GM04503 (cell line): Measurements from ENCODE around the gene PIK3R5.
"Not testable (repeated sequence)": the region's sequence is repeated elsewhere in the genome, so short reads cannot be mapped to it uniquely, and the experiment has no call there.

ENCODE experiments used
- DNase-seq: peaks from one replicate; pipeline ENCODE4 v3.0.0-alpha.2; 2012; ENCODE audit warnings: low read depth

Gene PIK3R5

DNA sequence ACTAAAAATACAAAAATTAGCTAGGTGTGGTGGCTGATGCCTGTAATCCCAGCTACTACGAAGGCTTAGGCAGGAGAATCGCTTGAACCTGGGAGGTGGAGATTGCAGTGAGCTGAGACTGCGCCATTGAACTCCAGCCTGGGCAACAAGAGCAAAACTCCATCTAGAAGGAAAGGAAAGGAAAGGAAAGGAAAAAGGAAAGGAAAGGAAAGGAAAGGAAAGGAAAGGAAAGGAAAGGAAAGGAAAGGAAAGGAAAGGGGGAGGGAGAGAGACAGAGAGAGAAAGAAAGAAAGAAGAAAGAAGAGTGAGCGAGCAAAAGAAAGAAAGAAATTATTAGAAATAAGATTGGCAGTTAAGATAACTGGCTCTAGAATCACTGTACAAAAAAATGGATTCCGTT, 18.7 kb upstream of the PIK3R5 start:
- DNase-seq = not testable (repeated sequence)

DNA sequence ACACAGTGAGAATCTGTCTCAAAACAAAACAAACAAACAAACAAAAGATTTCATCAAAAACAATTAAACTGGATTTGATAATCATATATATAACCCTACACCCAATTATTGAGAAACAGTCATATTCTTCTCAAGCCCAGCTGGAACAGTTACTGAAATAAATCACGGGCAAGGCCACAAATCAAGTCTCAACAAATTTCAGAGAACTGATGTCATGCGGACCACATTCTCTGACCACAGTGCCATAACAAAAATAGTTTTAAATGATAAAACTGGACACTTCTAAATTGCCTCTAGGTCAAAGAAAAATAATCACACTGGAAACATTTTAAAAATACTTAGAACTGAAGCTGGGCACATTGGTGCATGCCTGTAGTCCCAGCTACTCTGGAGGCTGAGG, 15.9 kb upstream of the PIK3R5 start:
- DNase-seq = no peak

DNA sequence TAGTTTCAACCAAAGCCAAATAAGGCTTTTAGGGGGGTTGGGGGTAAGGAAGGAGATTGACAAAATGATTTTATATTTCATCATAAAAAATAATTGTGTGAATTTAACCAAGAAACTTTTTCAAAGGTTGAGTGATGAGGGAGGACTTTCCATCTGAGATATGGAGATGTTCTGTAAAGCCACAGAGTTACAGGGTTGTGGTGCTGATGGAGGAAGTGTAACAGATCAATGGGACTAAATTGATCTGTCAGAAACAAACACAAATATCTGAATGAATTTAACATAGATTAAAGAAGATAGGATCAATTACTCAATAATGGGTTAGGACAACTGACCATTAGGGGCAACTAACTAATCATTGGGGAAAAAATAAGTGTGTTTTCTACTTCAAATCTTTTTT, 14.2 kb upstream of the PIK3R5 start:
- DNase-seq = no peak

DNA sequence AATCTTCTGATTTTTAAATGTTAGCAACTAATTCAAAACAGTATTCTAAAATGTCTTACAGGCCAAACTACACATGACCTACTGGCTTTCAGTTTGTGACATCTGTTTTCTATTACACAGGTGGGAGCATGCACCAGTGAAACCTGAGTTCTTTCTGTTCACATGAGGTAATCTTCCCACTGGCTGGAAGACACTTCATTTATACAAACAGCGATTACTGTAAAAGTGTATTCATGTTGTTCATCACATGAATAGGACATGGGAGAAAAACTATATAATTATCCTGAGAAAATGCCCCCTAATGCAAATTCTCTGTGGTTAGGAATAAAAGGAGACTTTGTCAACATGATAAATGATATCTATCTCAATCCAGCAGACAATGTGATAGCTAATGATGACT, 11.1 kb upstream of the PIK3R5 start:
- no peak for DNase-seq

DNA sequence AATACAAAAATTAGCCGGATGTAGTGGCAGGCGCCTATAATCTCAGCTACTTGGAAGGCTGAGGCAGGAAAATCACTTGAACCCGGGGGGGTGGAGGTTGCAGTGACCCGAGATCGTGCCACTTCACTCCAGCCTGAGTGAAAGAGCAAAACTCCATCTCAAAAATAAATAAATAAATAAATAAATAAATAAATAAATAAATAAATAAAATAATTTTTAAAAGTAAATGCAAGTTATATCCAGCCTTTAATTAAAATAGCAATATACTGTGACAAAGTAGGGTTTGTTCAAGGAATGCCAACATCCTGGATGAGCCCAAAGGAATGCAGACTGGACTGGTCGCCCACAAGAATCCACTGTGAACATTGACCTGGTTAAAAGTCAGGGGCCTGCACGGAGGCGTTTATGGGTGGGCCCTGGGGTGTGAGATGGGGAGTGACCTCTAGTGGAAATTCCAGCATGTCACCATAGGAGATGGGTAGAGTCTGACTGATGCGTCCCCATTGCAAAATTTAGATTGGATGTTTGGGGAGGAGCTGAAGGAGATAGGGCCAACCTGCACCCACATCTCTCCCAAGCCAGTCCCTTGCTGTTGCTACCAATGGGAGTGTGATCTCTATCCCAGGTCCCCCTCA, 9.7 kb upstream of the PIK3R5 start:
- no peak for DNase-seq

DNA sequence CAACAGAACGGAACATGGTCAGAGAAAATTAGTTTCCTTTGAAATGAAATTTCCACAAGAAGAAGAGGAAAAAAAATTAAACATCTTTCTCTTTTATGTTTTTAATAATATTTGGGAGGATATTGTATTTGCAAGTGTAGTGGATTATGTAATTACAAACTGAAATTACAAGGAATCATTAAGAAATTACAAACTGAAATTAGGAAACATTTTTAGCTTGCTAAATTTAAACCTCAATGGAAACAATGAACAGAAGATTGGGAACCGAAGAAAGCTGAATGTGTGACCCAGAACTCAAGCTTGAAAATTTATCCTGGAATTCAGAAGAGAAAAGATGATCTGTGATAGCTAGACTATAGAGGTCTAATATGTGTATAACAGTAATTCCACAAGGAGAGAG, 4.4 kb upstream of the PIK3R5 start:
- no peak for DNase-seq

DNA sequence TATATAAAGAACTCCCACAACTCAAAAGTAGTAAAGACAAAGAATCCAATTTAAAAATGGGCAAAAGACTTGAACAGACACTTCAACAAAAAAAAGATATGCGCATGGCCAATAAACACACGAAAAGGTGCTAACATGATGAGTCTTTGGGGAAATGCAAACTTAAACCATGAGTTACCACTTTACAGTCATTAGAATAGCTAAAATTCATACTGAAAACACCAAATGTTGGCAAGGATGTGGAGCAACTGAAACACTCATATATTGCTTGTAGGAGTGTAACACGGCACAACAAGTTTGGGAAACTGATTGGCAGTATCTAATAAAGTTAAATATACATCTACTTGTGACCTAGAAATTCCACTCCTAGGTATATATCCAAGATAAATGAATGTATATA, 3.0 kb upstream of the PIK3R5 start:
- no peak for DNase-seq

DNA sequence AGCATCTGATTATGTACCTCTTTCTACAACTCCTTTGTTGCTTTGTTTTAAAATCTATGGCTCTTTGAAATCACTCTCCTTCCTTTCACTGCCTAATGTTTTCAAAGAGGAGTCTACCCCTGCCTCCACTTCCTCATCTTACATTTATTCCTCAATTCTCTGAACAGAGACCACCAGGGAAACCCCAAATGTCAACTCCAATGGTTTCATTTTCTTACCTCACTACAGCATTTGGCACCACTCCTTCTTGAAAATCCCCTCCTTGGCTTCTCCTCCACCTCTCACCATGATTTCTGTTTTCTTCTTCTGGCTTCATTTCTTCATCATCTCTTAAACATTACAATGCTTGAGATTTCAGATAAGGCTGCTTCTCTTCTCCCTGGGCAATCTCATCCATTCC, 2.4 kb upstream of the PIK3R5 start:
- DNase-seq = no peak

DNA sequence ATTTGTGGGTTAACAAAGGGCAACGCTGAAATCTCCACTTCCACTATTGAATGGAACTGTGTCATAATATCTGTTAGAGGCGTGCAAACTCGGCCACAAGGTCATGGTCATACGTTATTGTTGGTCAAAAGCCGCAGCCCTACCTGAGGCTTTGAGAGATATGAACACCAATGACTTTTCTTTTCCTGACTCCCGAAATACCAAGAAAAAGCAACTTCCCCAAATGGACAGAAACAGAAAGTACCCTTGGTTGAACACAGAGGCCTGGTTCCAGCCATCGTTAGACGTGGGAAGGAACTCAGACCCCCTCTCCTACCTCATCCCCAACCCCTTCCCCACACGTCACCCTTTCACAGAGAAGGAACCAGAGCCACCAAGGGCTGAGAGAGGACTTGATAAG, 1.4 kb upstream of the PIK3R5 start:
- no peak for DNase-seq

DNA sequence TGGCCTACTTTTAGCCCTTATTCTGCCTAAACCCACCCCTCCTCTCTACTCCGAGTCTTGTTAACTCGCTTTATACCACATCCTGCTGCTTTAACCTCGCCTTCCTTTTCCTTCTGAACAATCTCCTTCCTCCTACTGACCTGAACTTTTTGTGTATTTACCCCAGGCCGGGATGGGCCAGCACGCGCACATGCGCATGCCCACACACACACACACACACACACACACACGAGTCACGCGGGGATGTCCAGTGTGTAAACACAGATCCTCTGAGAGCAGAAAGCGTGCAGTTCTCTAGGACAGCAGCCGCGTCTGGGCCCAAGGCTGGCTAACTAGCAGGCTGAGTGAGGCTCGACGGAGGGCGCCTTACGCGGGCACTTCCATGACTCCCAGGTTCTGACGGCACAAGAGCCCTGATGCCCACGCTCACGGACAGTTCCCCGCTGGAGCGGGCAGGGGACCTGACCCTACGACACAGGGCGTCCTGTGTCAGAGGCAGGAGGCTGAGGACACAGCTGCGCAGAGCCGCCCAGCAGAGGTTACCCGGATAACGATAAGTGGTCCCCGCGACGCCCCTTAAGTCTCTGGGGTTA, 610 bp downstream of the PIK3R5 start:
- no peak for DNase-seq

DNA sequence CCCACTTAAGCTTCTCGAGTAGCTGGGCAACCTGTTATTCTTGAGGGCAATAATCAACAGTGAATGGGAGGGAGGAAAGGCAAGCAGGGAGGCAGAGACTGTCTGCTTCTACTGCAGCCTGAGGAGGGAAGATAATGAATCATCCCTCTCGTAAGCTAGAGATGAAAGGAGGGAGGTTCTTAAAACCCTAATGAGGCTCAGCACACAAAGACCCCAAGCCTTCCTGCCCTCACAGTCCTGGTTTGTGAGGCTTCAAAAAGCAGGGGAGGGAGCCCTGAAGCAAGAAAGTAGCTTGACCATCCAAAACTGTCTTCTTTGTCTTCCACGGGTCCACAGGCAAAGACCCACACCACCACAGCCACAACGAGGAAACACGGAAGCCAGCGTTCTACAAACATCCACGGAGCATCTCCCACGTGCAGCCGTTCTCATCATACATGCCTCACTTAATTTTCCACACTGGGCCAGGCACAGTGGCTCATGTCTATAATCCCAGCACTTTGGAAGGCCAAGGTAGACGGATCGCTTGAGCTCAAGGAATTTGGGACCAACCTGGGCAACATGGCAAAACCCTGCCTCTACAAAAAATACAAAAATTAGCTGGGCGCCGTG, 1.8 kb downstream of the PIK3R5 start:
- DNase-seq = no peak

DNA sequence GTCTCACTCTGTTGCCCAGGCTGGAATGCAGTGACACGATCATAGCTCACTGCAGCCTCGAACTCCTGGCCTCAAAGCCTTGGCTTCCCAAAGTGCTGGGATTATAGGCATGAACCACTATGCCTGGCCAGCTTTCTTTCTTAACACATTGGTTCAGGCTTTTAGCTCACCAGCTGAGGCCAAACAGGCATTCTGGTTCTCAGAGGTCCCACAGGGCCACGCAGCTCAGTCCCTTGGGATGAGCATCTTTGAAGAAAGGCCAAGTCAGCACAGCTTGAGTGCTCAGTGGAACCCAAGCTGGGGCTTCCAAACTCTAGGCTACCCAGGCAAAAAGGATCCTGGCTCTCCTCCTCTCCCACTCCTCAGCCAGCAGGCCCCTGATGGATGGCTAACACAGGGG, 2.5 kb downstream of the PIK3R5 start:
- no peak for DNase-seq

DNA sequence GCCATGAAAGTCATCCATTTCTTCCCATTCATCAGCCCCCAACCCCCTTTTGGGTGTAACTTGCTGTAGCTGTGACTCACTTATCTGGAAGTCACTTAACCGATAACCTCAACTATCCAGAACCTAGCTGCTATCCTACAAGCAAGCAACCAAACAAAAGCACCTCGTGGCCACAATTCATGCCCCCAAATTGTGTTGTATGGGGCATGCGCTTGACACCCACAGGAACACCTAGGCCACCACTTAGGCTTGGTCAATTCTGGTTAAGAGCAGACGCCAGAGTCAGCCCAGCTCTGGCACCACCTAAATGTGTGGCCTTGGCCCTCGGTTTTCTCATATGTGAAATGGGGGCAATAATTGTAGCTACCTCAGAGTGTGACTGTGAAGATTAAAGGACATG, 3.7 kb downstream of the PIK3R5 start:
- DNase-seq = no peak

DNA sequence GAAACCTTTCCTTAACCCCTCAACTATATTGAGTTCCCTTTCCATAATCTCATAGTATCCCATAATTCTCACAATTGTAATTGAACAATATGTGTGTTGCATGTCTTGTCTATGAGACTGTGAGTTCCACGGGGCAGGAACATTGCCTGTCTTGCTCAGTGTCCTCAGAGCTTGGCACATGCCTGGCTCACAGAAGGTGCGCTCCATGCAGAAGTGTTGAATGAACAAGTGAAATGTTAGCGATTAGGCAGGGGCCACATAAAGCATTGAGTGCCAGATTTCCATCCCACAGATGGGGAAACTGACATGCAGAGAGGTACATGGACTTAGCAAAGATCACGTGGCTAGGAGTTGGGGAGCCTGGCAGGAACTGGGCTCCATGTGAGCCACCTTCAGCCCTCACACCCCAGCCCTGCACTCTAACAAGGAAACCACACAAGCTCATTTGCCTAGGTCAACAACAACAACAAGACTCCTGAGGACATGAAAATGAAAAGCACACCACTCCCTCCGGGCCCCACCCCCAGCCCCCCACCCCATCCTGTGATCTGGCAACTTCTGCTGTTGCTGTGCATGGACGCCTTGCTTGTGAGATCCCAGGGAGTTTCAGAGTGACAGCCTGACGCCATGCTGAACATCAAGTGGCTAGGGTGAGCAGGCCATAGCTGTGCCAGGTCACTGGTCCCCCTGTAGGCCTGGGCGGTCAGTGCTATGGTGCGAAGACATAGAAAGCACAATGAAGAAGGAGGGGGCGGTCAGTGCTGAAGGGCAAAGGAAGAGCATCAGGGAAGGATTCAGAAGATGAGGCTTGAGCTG, 5.0 kb downstream of the PIK3R5 start:
- DNase-seq = no peak

DNA sequence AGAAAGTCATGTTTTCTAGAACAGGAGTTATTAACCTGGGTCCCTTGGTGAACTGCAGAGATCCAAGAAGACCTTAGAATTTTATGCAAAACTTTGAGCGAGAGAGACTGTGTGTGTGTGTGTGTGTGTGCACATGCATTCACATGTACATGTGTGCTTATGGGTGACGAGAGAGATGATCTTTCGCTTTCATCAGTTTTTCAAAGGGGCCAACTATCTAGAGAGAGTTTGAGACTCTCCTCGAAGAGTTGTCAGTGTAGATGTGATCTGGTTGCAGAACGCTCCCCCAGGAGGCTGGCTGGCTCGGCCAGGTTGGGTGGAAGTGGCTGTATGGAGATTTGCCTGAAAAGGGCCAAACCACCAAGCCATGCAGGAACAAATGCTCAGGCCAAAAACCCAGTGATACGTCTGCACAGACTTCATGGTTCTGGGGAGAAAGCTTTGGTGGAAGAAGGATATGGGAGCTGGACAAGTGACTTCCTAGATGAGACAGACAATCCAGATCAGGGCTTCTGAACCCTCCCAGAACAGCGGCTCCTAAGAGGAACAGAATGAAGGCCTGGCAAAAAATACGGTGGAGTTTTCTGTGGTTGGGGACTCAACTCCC, 6.1 kb downstream of the PIK3R5 start:
- no peak for DNase-seq

DNA sequence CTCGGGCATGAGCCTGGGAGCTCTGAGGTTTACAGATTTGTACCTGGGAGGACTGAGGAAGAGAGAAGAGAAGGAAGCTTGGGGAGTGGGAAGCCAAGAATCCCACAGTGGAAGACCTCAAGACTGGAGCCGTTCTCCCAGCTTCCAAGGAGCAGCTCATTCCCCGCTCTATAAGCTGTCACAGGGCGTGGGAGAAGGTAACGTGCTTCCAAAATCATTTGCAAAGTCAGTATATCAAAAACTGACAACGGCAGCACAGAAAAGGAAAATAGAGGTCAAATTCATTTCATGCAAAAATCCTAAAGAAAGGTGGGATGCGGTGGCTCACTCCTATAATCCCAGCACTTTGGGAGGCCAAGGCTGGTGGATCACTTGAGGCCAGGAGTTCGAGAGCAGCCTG, 7.8 kb downstream of the PIK3R5 start:
- no peak for DNase-seq

DNA sequence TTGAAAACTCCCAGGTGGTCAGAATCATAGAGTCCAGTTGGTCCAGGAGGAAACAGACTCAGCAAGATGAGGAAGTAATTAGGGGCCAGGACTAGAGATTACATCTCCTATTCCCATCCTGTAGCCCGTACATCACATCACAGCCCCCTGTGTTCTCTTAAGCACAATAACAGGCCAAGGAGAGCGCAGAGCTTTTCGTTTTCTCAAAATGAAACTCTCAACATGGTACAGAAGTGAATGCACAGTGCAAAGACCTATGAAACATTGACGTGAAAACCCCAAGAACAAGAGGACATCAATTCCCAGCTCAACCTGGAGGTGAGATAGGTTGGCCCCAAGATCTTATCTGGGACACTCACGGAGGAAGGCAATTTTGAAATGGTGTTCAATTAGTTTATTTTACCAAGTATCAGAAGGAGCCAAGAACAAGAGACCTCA, 9.0 kb downstream of the PIK3R5 start:
- DNase-seq = no peak

DNA sequence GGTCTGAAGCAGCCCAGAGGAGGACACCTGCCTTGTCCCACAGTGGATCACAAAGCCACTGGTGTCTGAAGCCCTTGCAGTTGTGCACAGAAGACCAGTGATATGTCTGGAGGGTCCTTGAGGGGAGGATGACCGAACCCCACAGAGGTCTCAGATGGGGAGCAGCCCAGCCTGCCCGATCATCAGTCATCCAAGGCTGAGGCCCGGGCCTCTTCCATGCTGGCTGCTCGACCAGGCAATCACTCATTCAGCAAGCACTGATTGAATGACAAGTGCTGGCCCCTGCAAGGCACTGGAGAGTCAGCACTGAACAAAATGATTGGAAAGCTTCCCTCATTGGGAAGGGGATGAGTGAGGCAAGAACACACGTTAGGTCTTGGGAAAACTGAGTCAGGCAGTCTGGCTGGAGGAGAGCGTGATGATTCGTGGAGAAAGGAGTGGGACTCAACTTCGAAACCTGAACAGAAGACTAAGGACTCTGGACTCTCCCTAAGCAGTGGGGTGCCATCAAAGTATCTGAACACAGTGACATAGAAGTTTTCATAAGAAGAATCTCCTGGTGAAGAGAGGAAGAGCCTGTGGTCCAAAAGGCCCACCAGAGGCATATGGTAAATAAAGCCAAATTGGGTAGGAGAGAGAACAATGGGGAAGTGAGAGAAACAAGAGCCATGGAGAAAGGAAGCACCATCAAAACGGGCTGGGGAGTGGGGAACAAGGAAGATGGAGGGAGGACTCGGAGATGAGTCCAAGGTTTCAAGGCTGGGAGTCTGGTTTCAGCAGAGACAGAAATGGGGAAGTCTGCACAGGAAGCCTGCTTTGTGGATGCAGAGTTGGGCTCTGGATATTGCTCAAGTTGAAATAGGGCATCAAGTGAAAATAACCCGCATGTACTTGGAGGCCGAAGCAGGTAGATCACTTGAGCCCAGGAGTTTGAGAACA, 10.2 kb downstream of the PIK3R5 start:
- no peak for DNase-seq

DNA sequence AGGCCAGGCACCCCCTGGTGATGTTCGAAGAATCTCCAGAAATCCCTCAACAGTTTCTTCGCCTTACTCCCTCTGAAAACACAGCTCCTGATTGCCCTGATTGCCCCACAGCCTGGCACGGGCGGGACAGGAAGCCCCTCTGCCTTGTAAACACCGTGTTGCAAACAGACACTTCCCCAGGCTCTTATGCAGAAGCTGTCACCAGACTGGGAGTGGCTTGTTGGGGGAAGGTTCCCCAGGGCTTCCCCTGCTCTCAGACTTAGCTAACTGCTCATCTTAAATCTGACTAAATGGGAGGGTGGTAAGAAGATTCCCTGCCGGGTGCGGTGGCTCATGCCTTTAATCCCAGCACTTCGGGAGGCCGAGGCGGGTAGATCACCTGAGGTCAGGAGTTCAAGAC, 11.2 kb downstream of the PIK3R5 start:
- no peak for DNase-seq

DNA sequence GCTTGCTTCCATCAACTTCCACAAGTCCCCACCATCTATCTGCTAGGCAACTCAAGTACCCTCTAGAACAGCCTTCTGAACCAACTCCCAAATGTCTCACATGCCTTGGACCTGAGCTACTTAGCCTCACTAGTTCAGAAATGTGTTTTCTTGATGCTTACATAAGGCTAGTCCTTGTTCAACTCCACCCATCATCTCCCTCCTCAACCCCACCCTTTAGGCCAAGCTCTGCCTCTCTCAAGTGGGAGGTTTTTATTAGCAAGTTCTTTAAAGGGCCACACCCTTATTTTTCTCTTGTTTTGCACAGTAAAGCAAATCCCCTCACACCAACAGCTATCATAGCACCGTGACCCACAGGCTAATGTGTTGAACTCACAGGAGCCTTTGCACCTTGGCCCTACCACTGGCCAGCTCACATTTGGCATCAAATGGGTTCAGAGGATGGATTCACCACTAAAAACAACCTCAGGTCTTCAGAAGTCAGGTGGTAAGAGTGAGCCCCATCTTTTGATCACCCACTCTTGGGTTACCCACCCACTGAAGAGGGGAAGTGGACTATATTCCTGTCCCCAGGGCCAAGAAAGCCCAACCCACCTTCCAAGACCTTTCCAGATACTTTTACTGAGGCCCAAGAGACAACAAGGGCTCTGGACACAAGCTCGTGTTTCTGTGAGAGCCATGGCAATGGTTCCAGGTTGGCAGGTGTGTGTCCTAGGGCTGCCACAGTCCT, 12.2 kb downstream of the PIK3R5 start:
- no peak for DNase-seq

DNA sequence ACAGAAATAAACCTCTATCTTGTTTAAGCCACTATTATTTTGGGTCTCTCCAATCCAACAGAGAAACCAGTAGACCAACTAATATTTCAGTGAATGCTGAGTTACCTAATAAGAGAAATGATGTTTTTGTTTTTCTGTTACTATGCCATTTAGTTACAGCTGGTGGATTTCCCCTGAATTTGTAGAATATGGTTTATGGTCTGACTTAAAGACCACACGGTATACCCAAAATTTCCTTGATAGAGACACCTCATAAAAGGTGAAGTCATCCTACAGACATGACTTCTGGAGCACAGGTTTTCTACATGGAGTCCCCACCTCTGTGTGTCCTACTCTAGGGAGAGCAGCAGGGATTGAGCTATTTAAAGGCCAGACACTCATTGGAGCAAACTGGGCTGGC, 13.3 kb downstream of the PIK3R5 start:
- DNase-seq = no peak
